ENCODE data around the gene SUCLG2.
"Not testable (repeated sequence)": the region's sequence is repeated elsewhere in the genome, so short reads cannot be mapped to it uniquely, and the experiment has no call there.

SUCLG2 gene

GRCh38 chr3:67551361-67552016 is 102.9 kb downstream of the SUCLG2 start:
- no peak for DNase-seq

GRCh38 chr3:67550541-67550940 is 103.9 kb downstream of the SUCLG2 start:
- DNase-seq = no peak

GRCh38 chr3:67542502-67543250 is 111.7 kb downstream of the SUCLG2 start:
- not testable (repeated sequence) for DNase-seq

DNA sequence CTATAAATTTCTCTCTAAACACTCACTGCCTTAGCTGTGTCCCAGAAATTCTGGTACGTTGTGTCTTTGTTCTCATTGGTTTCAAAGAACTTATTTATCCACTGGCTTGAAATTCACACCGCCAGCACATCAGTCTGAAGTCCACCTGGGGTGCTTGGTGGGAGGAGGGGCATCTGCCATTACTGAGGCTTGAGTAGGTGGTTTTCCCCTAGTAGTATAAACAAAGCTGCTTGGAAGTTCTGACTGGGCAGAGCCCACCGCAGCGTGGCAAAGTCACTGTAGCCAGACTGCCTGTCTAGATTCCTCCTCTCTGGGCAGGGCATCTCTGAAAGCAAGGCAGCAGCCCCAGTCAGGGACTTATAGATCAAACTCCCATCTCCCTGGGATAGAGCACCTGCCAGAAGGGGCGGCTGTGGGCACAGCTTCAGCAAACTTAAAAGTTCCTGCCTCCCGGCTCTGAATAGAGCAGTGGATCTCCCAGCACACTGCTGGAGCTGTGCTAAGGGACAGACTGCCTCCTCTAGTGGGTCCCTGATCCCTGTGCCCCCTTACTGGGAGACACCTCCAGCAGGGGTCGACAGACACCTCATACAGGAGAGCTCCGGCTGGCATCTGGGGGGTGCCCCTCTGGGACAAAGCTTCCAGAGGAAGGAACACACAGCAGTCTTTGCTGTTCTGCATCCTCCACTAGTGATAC is 114.1 kb downstream of the SUCLG2 start:
- DNase-seq = no peak

- not testable (repeated sequence) for DNase-seq
Observed at GRCh38 chr3:67537203-67537602, 117.2 kb downstream of the SUCLG2 start.

GRCh38 chr3:67535006-67535405 is 119.4 kb downstream of the SUCLG2 start:
- no peak for DNase-seq

- DNase-seq = no peak
Observed at GRCh38 chr3:67534594-67534993, 119.8 kb downstream of the SUCLG2 start.

DNA sequence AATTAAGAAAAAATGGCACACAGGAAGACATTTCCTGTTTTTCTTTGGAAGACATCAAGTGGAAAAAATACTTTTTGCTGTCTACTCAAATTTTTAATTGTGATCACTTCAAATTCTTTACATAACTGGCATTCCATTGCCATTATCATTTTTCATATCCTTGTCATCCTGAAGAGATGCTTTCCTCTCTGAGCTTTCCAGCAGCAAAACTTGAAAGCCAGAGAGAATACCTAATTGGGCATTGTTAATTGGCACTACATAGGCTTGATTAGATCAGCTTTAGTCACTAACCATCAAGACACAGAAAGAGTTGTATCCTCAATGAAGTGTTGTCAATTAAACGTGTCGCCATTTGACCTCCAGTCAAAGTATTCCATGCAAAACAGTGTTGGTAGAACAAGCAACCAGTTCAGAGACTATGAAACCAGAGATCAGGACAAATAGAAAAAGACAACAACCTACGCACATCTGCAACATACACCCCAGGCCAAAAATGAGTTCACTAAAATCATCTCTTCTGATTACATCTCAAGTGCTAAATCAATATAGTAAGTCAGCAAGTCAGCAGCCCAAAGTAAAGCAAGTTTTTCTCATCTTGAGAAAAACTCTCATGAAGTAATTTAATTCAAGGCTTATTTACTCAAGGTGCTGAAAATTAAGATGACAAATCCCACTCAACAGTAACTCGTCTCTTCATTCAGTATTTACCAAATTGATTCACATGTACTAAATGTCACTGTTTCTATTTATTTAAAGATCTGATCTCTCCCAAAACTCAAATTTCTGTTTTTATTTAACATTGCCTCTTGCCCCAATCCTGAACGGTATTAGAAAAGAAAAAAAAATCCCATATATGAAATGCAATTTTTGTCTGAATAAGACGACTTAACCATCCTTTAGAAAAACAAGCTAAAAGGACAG is 123.0 kb downstream of the SUCLG2 start:
- no peak for DNase-seq

DNA sequence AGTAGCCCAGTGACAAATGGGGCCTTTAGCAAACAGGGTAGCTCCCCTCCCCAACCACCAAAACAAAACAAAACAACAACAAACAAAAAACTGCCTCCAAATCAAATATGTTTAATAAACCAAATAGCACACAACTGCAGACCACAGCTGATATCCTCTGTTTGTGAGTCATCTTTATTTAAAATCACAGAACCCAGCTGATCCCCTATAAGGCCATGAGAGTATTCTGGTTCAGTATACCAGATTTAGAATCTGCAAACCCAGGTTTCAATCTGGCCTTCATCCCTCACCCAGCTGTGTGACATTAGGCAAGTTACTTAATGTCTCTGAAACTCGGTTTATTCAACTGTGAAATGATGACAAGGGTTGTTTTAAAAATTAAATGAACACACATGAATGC is 124.5 kb downstream of the SUCLG2 start:
- no peak for DNase-seq

DNA sequence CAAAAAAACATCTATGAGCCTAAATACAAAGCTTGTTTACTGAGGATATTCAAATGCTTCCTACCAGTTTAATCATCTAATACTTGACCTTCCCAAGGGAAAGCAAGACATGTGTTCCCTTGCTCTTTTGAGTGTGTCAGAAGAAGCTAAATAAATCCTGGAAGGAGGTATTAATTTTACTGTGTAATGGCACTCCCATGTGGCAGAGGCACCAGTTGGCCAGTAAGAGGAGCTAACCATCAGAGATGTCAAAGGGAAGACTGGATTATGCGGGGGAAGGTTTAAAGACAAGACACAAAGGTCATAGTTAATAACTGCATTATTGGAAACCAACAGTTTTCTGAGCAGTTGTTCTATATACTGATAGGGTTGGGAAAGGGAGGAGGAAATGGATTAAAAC is 125.1 kb downstream of the SUCLG2 start:
- DNase-seq = no peak

DNA sequence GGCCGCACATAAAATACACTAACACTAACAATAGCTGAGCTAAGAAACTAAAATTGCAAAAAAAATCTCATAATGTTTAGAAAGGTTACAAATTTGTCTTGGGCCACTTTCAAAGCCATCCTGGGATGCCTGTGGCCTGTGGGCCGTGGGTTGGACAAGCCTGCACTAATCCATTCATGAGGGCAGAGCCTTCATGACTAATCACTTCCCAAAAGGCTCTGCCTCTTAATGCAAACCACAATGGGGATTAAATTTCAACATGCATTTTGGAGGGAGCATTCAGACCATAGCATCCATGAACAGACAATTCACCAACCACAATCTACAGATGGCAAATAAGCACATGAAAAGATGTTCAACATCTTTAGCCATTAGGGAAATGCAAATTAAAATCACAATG is 128.2 kb downstream of the SUCLG2 start:
- no peak for DNase-seq

- no peak for DNase-seq
Observed at GRCh38 chr3:67524046-67524445, 130.4 kb downstream of the SUCLG2 start.

- no peak for DNase-seq
Observed at GRCh38 chr3:67522081-67522480, 132.3 kb downstream of the SUCLG2 start.

- no peak for DNase-seq
Observed at GRCh38 chr3:67521053-67521646, 133.3 kb downstream of the SUCLG2 start.

- no peak for DNase-seq
Observed at GRCh38 chr3:67518236-67518635, 136.2 kb downstream of the SUCLG2 start.

GRCh38 chr3:67517781-67518180 is 136.6 kb downstream of the SUCLG2 start:
- DNase-seq = no peak

- DNase-seq = no peak
Observed at GRCh38 chr3:67516496-67516895, 137.9 kb downstream of the SUCLG2 start.

- DNase-seq = no peak
Observed at GRCh38 chr3:67515778-67516177, 138.6 kb downstream of the SUCLG2 start.

DNA sequence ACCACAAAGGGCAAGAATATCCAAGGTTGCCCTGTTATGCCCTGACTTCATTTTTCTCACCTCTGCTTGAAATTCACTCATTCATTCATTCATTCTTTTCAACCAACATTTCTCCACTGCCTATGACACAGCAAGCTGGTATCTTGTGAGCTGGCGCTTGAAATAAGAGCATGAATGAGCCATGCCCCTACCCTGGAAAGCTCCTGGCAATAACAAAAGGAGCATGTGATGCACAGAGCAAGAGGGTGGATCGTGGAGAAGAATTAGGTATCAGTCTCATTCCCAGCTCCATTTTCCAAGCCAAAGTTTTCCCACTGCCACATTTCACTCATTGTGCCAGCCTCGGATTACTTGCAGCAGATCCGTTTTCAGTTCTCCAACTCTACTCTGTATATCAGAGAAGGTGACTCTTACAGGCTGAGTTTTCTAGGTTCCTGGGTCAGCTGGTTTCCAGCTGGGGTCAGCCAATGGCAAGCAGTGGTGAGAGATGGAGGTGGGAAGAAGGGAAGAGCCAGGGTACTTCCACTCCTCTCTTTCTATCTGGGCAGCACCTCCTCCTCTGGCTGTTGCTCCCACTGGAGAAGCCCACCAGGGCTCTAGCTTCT is 144.8 kb downstream of the SUCLG2 start:
- DNase-seq = no peak

DNA sequence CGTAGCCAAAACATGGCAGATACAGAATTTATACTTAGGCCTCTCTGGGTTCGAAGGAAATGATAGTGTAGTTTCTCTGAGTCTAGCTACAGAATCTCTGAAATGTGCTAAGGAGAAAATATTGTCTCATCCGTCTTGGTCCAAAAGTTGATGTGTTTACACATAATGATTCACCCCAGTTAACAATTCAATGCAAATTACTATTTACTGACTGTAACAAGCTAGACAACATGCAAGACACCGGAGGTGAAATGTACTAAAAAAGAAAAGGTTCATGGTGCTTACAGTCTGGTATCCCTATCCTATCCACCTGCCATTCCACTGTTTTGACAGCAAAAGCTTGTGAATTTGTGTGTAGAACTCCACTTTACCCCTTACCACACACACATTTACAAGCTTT is 146.8 kb downstream of the SUCLG2 start:
- peak; percentile 4 for DNase-seq

DNA sequence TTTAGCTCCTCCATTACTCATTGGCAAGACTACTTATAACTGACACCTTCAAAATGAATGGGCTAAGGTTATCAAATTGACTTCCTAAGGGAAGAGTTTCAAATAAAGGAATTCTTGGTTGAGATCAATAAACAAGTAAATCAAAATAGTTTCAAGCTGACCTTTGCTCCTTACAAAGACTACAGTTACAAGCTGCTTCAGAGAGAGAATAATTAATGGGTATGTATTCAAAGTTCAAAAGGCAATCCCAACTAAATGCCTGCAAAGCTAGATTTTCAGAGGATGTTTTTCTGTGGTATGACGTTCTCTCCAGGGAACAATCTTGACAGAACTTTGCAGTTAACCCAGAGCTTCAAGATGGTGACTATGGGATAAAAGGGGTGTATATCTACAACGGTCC is 153.7 kb downstream of the SUCLG2 start:
- no peak for DNase-seq

DNA sequence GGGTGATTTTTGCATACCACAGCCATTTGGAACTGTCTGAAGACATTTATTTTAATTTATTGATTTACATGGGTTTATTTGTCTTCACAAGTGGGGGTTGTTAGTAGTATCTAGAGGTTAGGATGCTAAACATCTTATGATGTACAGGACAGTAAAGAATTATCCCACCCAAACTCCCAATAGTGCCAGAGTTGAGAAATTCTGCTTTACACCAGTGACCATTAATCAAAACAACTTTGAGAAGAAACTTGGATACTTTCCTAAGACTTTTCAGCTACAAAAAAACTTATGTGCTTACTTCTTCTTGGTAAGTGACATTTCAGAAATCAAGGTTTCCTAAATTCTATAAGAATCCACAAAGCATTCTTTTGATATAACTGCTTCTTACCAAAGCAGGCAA is 156.7 kb downstream of the SUCLG2 start:
- DNase-seq = no peak
